Stimulated activated CD4-positive, alpha-beta T cell treated with anti-CD3 and anti-CD28 coated beads, Interleukin-4, amount 100 ng/mL, for 48 hours (primary cell): ENCODE measurements around the gene TMEM258.

Experiments
- DNase-seq, 2 donors: peaks; one replicate each; pipeline ENCODE4 v3.0.0-alpha.2; 2020; ENCODE audit warnings: low read depth in 2 of 2

The TMEM258 gene

GRCh38 chr11:61795876-61796526 is 3.6 kb upstream of the TMEM258 start:
- DNase-seq: no peak

GRCh38 chr11:61795459-61795858 is 3.1 kb upstream of the TMEM258 start:
- no peak for DNase-seq

- DNase-seq: no peak
Observed at GRCh38 chr11:61794579-61794978, 2.2 kb upstream of the TMEM258 start.

GRCh38 chr11:61793829-61794204 is 1.4 kb upstream of the TMEM258 start:
- no peak for DNase-seq

- no peak for DNase-seq
Observed at GRCh38 chr11:61793083-61793828, 857 bp upstream of the TMEM258 start.

- peak in 1 of 2 donors; percentile 30 for DNase-seq
Observed at GRCh38 chr11:61791737-61792309, 576 bp downstream of the TMEM258 start.

GRCh38 chr11:61787928-61788491 is 4.4 kb downstream of the TMEM258 start:
- DNase-seq: no peak

- no peak for DNase-seq
Observed at GRCh38 chr11:61785837-61786402, 6.5 kb downstream of the TMEM258 start.

- DNase-seq: no peak
Observed at GRCh38 chr11:61784506-61784805, 7.9 kb downstream of the TMEM258 start.

- no peak for DNase-seq
Observed at GRCh38 chr11:61783717-61784505, 8.5 kb downstream of the TMEM258 start.

- DNase-seq: no peak
Observed at GRCh38 chr11:61782841-61783240, 9.6 kb downstream of the TMEM258 start.

- DNase-seq: no peak
Observed at GRCh38 chr11:61782299-61782698, 10.1 kb downstream of the TMEM258 start.

- DNase-seq: no peak
Observed at GRCh38 chr11:61781585-61781984, 10.8 kb downstream of the TMEM258 start.

GRCh38 chr11:61780581-61781162 is 11.7 kb downstream of the TMEM258 start:
- DNase-seq: no peak

GRCh38 chr11:61779666-61780525 is 12.5 kb downstream of the TMEM258 start:
- DNase-seq: no peak

GRCh38 chr11:61778920-61779650 is 13.3 kb downstream of the TMEM258 start:
- DNase-seq: no peak

- no peak for DNase-seq
Observed at GRCh38 chr11:61778357-61778886, 14.0 kb downstream of the TMEM258 start.

- DNase-seq: peak; percentile 40 to 54
Observed at GRCh38 chr11:61777234-61778090, 14.9 kb downstream of the TMEM258 start.
